HG02759 (cell line): ENCODE results near the gene SMIM10L2A.
"Not testable (repeated sequence)": the region's sequence is repeated elsewhere in the genome, so short reads cannot be mapped to it uniquely, and the experiment has no call there.

Source experiments
- ATAC-seq: cut with Tn5 transposase; IDR thresholded peaks from one replicate; pipeline ENCODE4 v1.9.1; 2021; ENCODE audit warnings: mild to moderate bottlenecking, moderate library complexity; ENCODE audit not compliant: unreplicated experiment

Gene SMIM10L2A

GRCh38 chrX:135449637-135450550 lies 28.1 kb downstream of the SMIM10L2A start:
- no peak for ATAC-seq

- ATAC-seq, result no peak
Observed at GRCh38 chrX:135453381-135453780, 31.6 kb downstream of the SMIM10L2A start.

- no peak for ATAC-seq
Observed at GRCh38 chrX:135454816-135455215, 33.1 kb downstream of the SMIM10L2A start.

GRCh38 chrX:135461756-135462155 lies 40.0 kb downstream of the SMIM10L2A start:
- ATAC-seq, result not testable (repeated sequence)

GRCh38 chrX:135463937-135464336 lies 42.2 kb downstream of the SMIM10L2A start:
- no peak for ATAC-seq

- ATAC-seq, result no peak
Observed at GRCh38 chrX:135476378-135476777, 54.6 kb downstream of the SMIM10L2A start.

- ATAC-seq, result no peak
Observed at GRCh38 chrX:135477576-135477975, 55.8 kb downstream of the SMIM10L2A start.
